HG03354 (cell line): ENCODE measurements around the gene ACHE.
A peak's percentile ranks its signal among the peaks of the same experiment; 100 is the strongest.

Experiments used
- ATAC-seq: cut with Tn5 transposase; IDR thresholded peaks from one replicate; pipeline ENCODE4 v1.9.1; 2021; ENCODE audit warnings: mild to moderate bottlenecking; ENCODE audit not compliant: unreplicated experiment, poor library complexity, severe bottlenecking

Gene ACHE

GRCh38 chr7:100897772-100898454 is 2.2 kb upstream of the ACHE start:
- ATAC-seq: no peak

GRCh38 chr7:100896732-100897608 is 1.3 kb upstream of the ACHE start:
- ATAC-seq: no peak

- no peak for ATAC-seq
Measured at GRCh38 chr7:100895956-100896731, 456 bp upstream of the ACHE start.

- ATAC-seq: no peak
Measured at GRCh38 chr7:100894860-100895700, 608 bp downstream of the ACHE start.

GRCh38 chr7:100893910-100894721 is 1.6 kb downstream of the ACHE start:
- ATAC-seq: no peak

GRCh38 chr7:100893318-100893895 is 2.3 kb downstream of the ACHE start:
- no peak for ATAC-seq

GRCh38 chr7:100892364-100893317 is 3.0 kb downstream of the ACHE start:
- ATAC-seq: no peak

- ATAC-seq: no peak
Measured at GRCh38 chr7:100891568-100892247, 4.0 kb downstream of the ACHE start.

GRCh38 chr7:100890653-100891567 is 4.8 kb downstream of the ACHE start:
- no peak for ATAC-seq

- peak; percentile 22 for ATAC-seq
Measured at GRCh38 chr7:100888988-100889750, 6.5 kb downstream of the ACHE start, which contains the start of gene UFSP1. UFSP1 (minus strand) TSS chr7:100889715; CDS start chr7:100889271, 444 bp downstream.

- ATAC-seq: no peak
Measured at GRCh38 chr7:100888291-100888987, 7.2 kb downstream of the ACHE start.

- peak; percentile 51 for ATAC-seq
Measured at GRCh38 chr7:100887516-100888290, 8.0 kb downstream of the ACHE start.

- no peak for ATAC-seq
Measured at GRCh38 chr7:100886936-100887515, 8.7 kb downstream of the ACHE start.
